IPS-NIHi11 (cell line): Measurements from ENCODE around the gene TINAGL1.

Source experiments
- DNase-seq: peaks from one replicate; pipeline ENCODE4 v3.0.0; 2012; ENCODE audit warnings: mixed read lengths, low spot score

The TINAGL1 gene

DNA sequence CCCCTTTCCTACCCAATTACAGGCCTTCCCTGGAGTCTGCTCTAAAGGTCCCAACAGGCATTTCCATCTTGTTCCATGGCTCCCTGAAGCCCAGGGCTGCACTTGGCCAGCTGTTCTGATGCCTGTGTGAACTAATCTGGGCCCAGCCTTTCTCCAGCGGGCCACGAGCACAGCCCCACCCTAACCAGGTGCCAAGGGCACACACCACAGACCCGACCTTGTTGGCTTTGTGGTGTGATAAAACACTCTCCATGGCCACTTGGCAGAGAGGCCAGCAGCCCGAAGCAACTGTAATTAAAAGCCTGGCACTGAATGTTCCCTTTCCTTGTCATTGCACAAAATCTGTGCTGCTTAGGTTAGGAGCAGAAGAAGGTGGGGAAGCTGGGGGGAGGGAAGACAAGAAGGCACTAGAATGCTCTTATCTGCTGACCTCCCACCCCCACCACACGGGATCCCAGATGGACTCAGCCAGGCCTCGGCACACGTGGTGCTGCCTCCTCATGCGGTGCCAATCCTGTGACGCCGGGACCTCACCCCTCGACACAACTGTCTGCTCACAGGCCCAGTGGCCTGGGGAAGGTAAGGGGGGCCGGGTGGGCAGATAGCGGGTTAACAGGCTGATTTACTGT, 51.1 kb downstream of the TINAGL1 start:
- no peak for DNase-seq

GRCh38 chr1:31627930-31628559, 51.7 kb downstream of the TINAGL1 start:
- no peak for DNase-seq

- DNase-seq: no peak
Observed at GRCh38 chr1:31628931-31629556, 52.7 kb downstream of the TINAGL1 start.

DNA sequence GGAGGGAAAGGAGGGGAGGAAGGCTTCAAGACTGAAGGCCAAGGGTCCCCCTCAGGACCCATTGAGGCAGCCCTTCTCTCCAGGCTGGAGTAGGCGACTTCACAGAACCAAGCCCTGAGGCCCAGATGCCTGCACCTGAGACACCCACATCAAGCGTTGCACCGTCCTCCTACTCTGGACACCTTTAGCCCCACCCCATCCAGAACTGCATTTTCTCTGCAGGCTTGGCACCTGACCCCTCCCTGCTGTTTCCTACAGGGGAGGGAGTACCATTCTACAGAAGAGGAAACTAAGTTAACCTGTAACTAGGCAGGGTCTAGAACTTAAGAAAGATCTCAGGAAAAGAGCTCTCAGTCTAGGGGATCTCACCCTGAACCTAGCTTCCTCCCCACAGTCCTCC, 56.3 kb downstream of the TINAGL1 start:
- DNase-seq: no peak

- peak; percentile 60 for DNase-seq
Observed at GRCh38 chr1:31633117-31633516, 56.8 kb downstream of the TINAGL1 start.
